ENCODE results near the gene ULBP3.

The ULBP3 gene

DNA sequence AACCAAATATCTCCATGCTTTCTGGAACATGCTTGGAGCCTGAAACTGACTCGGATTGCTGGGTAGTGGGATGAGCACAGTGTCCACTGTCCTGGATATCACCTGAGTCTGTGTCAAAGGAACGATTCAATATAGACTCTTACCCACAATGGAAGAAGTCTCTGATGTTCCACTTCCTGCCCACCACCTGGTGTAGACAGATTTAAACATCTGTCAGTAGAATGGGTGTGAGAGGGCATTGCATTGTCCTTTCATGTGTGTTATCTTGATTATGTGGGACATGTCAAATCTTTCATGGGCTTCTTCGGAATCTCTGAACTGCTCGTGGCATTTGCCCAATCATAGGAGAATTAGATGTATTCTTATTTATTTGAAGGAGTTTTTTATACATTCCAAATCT, 20.8 kb downstream of the ULBP3 start:
- no peaks in the 10 kb centered on the region for H3K36me3 ChIP-seq (ENCODE audit: control insufficient read depth, insufficient read depth, low read length)
- no peak for DNase-seq (ENCODE audit: extremely low read depth, insufficient read length)
- H3K4me3 ChIP-seq (replicated peaks; ENCODE audit: low read depth, low read length), result no peak overlapping the region
- TF ChIP-seq, protein P1, sequence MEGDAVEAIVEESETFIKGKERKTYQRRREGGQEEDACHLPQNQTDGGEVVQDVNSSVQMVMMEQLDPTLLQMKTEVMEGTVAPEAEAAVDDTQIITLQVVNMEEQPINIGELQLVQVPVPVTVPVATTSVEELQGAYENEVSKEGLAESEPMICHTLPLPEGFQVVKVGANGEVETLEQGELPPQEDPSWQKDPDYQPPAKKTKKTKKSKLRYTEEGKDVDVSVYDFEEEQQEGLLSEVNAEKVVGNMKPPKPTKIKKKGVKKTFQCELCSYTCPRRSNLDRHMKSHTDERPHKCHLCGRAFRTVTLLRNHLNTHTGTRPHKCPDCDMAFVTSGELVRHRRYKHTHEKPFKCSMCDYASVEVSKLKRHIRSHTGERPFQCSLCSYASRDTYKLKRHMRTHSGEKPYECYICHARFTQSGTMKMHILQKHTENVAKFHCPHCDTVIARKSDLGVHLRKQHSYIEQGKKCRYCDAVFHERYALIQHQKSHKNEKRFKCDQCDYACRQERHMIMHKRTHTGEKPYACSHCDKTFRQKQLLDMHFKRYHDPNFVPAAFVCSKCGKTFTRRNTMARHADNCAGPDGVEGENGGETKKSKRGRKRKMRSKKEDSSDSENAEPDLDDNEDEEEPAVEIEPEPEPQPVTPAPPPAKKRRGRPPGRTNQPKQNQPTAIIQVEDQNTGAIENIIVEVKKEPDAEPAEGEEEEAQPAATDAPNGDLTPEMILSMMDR (IDR thresholded peaks at IDR 0.05; ENCODE audit: insufficient read depth, low read length, poor library complexity, severe bottlenecking), result no peak
- H3K27me3 ChIP-seq (replicated peaks; ENCODE audit: control insufficient read depth, insufficient read depth, low read length), result peaks cover 1% of the 10 kb centered on the region

DNA sequence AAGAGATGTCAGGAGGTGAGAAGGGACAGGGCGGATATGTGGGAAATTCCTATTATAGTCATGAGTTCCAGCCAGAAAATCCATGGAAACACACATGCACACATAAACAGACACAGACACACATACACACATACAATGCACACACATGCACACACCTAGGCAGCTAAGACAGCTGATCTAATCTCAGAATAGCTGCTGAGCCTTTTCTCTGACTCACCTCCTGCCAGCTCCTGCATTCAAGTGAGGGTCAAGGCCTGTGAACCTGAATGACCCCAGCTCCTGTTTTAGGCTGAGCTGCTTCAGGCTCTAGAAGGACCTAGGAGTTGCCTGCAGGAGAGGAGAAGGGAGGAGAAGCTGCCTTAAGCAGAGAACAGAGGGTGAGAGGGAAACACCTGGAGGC, 22.0 kb downstream of the ULBP3 start:
- H3K27me3 ChIP-seq (replicated peaks; ENCODE audit: control insufficient read depth, insufficient read depth, low read length), result peaks cover 1% of the 10 kb centered on the region; the same call in 1 of the 2 replicates

DNA sequence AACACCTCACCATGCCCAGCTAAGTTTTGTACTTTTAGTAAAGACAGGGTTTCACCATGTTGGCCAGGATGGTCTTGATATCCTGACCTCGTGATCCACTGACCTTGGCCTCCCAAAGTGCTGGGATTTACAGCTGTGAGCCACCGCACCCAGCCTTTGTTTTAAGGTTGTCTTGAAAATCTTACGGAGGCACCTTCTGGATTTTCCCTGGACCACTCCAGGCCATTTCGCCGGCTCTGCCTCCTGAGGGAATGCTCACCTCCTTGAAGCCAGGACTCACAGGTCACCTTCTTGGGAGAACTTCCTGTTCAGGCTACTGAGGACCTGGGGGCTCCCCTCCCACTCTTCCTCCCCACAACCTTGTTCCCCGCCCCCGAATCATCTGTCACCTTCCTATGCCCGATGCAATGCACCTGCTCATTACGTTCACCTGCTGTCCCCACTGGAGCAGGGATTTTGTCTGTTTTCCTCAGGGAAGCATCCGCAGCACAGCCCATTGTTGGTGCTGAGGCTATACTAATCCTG, 24.2 kb downstream of the ULBP3 start:
- Histone ChIP-seq H3K36me3 (ENCODE audit: control insufficient read depth, insufficient read depth, low read length) (no peaks in the 10 kb centered on the region), H3K4me3 (replicated peaks; ENCODE audit: low read depth, low read length) (no peak overlapping the region), H3K27me3 (replicated peaks; ENCODE audit: control insufficient read depth, insufficient read depth, low read length) (peaks cover 1% of the 10 kb centered on the region)
- DNase-seq (ENCODE audit: extremely low read depth, insufficient read length), result no peak
- TF ChIP-seq, protein P1 (IDR thresholded peaks at IDR 0.05; ENCODE audit: insufficient read depth, low read length, poor library complexity, severe bottlenecking), result no peak

More for the DNA sequence above, 22.0 kb downstream of the ULBP3 start:
- no peaks in the 10 kb centered on the region for H3K36me3 ChIP-seq (ENCODE audit: control insufficient read depth, insufficient read depth, low read length)
- H3K4me3 ChIP-seq (replicated peaks; ENCODE audit: low read depth, low read length), result no peak overlapping the region
- TF ChIP-seq, protein P1 (IDR thresholded peaks at IDR 0.05; ENCODE audit: insufficient read depth, low read length, poor library complexity, severe bottlenecking), result no peak
- DNase-seq (ENCODE audit: extremely low read depth, insufficient read length), result no peak

DNA sequence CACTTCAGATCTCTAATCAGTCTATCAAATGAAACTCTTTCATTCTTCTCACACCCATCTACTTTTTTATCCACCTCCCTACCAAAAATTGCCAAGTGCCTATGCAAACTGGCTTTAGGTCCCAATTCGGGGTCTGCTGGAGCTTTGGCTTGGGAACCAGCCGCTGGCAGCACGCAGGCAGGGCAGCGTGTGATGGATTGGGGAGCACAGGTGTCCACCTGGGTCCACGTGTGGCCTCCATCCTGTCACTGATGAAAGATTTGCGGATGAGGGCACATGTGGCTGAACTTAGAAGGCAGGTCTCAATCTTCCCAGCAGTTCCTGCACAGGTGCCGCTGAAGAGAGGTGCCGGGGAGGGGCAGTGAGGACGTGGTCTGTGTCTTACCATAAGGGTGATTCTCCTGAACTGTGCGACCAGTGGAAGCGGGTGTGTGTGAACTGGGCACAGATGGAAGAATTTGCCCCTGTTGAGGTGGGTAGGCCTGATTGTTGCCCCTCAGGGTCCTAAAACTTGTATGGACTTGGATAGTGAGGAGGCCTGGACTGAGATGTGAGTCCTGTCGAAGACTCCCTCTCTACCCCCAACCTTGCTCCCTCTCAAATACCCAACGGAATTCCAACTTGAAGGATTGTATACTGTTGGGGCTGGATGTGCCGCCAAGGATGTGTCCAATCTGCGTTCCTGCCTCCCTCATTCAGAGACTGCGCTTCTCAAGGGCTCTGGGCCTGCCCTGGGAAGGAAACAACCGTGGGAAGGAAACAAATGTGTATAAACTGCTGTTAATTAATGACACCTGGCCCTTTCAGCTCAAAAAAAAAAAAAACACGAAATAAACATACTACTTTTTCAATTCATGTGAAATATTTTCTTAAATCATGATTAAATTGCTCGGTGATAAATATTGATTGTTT, 25.2 kb downstream of the ULBP3 start:
- H3K36me3 ChIP-seq (ENCODE audit: control insufficient read depth, insufficient read depth, low read length), result no peaks in the 10 kb centered on the region
- H3K27me3 ChIP-seq (replicated peaks; ENCODE audit: control insufficient read depth, insufficient read depth, low read length), result peaks cover 1% of the 10 kb centered on the region
- no peak for DNase-seq (ENCODE audit: extremely low read depth, insufficient read length)
- TF ChIP-seq, protein P1 (IDR thresholded peaks at IDR 0.05; ENCODE audit: insufficient read depth, low read length, poor library complexity, severe bottlenecking), result no peak
- no peak overlapping the region for H3K4me3 ChIP-seq (replicated peaks; ENCODE audit: low read depth, low read length)

DNA sequence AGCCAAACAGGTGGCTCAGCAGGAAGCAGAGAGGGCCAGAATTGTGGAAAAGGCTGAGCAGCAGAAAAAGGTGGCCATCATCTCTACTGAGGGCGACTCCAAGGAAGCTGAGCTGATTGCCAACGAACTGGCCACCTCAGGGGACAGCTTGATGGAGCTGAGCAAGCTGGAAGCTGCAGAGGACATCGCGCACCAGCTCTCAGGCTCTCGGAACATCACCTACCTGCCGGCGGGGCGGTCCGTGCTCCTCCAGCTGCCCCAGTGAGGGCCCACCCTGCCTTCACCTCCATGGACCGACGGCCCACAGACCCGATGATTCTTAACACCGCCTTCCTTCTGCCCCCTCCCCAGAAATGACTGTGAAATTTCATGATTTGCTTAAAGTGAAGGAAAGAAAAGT, 25.8 kb downstream of the ULBP3 start:
- Histone ChIP-seq H3K36me3 (ENCODE audit: control insufficient read depth, insufficient read depth, low read length) (no peaks in the 10 kb centered on the region), H3K4me3 (replicated peaks; ENCODE audit: low read depth, low read length) (no peak overlapping the region), H3K27me3 (replicated peaks; ENCODE audit: control insufficient read depth, insufficient read depth, low read length) (peaks cover 1% of the 10 kb centered on the region)
- no peak for DNase-seq (ENCODE audit: extremely low read depth, insufficient read length)
- TF ChIP-seq, protein P1 (IDR thresholded peaks at IDR 0.05; ENCODE audit: insufficient read depth, low read length, poor library complexity, severe bottlenecking), result no peak
